Gastrocnemius medialis (tissue), 4 donors: ENCODE measurements around the gene MARCO.

Experiments
- POLR2A ChIP-seq, 2 donors: fragments of 450-650 bp; IDR thresholded peaks; one replicate each; pipeline ENCODE4 v1.6.1; 2017; ENCODE audit warnings: antibody characterized with exemption in 2 of 2, mild to moderate bottlenecking in 2 of 2, moderate library complexity in 2 of 2
- TF ChIP-seq, protein P1 (sequence below), 5 experiments: fragments of 450-650 bp in 3 of 5; fragments of 200-600 bp in 2 of 5; sonication (generic) in 2 of 5; IDR thresholded peaks in 4 of 5; conservative IDR thresholded peaks in 1 of 5; 1 replicate in 4 of 5; 2 replicates in 1 of 5; pipeline ENCODE4 v1.5.1; 2016 to 2019; ENCODE audit warnings: antibody characterized with exemption in 5 of 5, mild to moderate bottlenecking in 3 of 5, moderate library complexity in 3 of 5

DNA sequence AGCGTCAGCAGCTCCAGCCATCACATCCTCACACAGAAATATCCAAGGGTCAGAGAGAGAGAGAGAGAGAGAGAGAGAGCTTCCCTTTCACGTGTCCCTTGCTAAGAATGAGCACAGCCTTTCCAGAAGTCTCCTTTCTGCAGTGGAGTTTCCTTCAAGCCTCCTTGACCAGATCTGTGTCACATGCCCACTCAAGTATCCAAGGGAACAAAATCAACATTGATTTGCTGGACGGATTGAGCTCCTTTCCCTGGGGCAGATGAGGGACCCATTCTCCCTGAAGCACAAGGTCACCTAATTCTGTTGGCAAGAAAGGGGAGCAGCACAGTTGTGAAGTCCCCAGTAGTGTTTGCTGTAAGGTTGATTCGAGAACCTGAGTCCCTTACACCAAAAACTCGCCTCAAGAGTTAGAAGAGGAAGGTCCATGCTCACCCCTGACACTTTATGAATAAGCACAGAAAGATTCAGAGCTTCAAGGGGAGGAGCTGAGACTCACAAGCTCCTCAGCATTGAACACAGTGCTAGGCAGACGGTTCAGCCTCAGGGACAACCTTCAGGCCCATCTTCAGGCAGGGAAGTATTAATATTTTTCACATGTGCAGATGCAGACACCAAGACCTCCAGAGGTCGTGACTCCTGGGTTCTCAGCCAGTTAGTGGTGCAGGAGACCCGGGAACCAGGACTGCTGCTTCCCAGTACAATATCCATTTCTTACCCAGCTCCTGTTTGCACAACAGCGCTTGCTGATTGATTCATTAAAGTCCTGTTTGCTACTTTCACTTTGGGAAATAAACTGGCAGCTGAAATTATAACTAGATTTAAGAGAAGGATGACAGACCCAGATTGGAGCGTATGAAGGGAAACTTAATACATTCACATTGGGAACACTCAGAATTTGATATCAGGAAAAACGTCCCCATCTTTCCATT lies 38.2 kb upstream of the MARCO start:
- TF ChIP-seq, protein P1, sequence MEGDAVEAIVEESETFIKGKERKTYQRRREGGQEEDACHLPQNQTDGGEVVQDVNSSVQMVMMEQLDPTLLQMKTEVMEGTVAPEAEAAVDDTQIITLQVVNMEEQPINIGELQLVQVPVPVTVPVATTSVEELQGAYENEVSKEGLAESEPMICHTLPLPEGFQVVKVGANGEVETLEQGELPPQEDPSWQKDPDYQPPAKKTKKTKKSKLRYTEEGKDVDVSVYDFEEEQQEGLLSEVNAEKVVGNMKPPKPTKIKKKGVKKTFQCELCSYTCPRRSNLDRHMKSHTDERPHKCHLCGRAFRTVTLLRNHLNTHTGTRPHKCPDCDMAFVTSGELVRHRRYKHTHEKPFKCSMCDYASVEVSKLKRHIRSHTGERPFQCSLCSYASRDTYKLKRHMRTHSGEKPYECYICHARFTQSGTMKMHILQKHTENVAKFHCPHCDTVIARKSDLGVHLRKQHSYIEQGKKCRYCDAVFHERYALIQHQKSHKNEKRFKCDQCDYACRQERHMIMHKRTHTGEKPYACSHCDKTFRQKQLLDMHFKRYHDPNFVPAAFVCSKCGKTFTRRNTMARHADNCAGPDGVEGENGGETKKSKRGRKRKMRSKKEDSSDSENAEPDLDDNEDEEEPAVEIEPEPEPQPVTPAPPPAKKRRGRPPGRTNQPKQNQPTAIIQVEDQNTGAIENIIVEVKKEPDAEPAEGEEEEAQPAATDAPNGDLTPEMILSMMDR (IDR thresholded peaks at IDR 0.05 in 4 of 5, conservative IDR thresholded peaks at IDR 0.05 in 1 of 5), result no peak
- no peak for TF ChIP-seq POLR2A (IDR thresholded peaks at IDR 0.05)
